HG03460 (cell line): Measurements from ENCODE around the gene PRCP.

Source experiments
- ATAC-seq: cut with Tn5 transposase; IDR thresholded peaks from one replicate; pipeline ENCODE4 v1.9.1; 2021; ENCODE audit not compliant: unreplicated experiment

The PRCP gene

DNA sequence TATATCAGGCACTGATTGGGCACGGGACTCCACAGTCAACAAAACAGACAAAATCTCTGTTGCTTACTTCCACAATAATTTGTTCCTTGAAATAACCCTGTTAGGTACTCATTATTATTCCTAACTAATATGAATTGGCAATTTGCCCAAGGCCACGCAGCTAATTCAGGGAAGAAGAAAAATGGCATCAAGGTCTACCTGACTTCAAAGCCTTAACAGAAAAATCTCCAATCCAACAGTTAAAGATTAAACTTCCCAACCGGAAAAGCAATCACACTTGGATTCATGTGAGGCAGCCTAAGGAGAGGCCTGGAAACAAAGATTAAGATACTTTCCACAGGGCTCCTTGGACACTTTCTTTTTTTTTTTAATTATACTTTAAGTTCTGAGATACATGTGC lies 68.9 kb downstream of the PRCP start:
- ATAC-seq = no peak

GRCh38 chr11:82830746-82831145 lies 69.5 kb downstream of the PRCP start:
- no peak for ATAC-seq

DNA sequence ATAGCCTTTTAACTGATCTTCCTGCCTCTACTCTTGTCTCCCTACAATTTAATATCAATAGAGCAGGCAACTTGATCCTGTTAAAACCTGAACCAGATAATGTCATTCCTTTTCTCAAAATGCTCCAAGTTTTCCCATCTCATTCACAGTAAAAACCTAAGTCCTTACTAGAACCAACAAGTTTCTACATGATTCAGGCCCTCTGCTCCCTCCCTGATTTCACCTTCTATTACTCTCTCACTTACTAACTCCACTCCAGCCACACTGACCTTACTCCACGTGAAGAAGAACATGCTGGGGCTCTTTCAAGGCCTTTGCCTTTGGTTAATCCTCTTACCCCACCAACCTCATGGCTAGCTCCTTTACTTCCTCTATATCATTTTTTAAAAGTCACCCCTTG lies 71.1 kb downstream of the PRCP start:
- no peak for ATAC-seq

DNA sequence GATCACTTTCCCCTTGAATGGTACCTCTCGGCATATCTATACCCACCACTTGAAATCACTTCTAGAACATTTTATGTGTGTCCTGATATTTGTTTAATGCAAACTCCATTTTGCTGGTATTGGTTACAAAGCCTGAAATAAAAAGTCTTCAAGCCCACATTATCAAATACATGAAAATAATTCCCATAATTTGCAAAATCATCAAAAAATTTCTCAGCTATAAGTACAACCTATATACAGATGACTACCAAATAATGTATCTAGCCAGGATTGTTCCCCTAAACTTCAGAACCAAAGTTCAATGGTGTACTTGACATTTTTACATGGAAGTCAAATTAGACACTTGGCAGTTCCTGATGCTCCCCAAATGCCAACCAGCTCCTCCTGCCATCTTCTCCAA lies 71.8 kb downstream of the PRCP start:
- ATAC-seq = no peak

- no peak for ATAC-seq
These were observed 73.7 kb downstream of the PRCP start for GRCh38 chr11:82826526-82826925.

DNA sequence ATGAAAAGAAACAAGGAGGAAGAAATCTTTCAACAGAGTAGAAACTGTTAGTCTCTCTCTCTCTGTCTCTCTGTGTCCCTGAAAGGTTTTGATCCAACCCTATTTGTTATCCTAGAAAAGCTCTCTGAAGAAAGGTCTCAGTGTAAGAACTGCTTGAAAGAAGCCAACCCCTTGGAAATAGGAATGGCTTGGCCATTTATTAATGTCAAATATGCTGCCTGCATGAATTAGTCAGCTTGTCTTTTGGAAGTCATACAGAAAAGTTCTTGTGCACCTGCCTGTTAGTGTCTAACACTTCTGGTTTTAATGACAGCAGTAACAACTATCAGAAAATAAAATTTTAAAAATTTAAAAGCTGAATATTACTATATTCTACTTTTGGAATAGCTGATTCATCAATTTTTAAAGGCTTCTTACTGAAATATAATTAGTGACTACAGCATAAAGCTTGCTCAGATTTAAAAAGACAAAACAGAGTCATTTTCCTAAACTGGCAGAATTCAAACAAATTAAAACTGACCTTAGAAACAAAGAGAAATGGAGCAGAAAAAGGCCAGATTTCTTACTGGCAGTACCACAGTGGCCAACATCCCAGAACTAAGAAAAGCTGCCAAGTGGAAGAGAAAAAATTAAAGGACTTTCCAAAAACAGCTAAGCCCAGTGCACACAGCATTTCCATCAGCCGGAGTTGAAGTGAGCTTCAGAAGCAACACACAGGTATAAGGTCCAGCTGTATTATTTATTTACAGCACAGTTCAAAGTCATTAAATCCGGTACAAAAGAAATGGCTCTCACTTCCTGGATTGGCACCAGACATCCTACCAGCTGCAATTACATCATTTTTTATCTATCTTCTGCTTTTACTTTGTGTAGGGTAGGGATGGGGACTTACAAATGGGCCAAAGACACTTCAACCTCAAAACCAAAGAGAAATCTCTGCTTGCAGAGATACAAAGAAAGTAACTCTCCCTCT lies 76.3 kb downstream of the PRCP start:
- ATAC-seq = no peak

GRCh38 chr11:82818409-82819043 lies 81.7 kb downstream of the PRCP start:
- no peak for ATAC-seq

DNA sequence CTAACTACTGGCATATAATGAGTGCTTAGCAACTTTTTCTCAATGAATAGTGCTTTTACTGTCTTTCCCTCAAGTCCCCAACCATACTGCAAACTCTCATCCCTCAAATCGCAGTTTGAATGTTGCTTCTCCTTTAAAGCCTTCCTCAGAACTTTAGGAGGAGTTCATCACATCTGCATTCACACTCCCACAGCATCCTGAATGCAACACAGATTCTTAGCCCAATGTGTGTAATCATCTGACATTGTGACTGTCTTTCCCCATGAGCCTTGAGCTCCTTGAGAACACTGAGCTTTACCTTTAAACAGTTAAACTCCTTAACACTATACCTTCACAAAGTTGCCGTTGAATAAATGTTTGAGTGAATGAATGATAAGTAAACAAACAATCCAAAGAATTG lies 84.8 kb downstream of the PRCP start:
- ATAC-seq = no peak

- ATAC-seq = no peak
These were observed 85.9 kb downstream of the PRCP start for GRCh38 chr11:82814379-82814778.

GRCh38 chr11:82811369-82811768 lies 88.9 kb downstream of the PRCP start:
- ATAC-seq = no peak

DNA sequence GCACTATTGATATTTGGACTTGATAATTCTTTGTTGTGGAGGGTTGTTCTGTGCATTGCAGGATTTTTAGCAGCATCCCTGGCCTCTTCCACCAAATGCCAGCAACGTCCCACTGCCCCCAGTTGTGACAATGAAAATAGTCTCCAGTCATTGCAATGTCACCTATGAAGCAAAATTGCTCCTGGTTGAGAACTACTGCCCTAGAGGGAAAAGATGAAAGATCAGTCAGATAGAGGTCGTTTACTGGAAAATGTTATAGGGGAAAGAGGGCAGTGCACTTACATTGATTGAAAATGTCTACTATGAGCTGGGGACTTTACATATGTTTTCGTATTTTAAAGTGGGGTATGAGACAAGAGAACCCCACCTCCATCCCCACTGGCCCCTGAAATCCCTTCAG lies 89.5 kb downstream of the PRCP start:
- no peak for ATAC-seq

GRCh38 chr11:82810326-82810725 lies 89.9 kb downstream of the PRCP start:
- no peak for ATAC-seq

DNA sequence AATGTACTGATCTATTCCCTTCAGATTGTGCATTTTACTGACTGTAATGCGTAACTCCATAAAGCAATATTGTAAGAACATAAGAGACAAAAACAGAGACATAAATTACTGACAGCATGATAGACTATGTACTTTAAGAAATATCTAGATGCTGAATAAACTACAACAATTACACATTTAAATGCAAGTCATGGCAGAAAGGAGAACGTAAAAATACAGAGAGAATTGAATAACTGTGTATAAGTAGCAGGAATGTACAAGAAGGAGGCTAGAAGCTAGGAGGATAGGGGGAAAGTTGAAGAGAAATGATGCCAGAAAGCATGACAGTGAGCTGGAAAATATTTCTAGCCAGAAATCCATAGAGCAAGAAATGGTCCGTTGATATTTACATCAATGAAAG lies 92.6 kb downstream of the PRCP start:
- ATAC-seq = no peak

DNA sequence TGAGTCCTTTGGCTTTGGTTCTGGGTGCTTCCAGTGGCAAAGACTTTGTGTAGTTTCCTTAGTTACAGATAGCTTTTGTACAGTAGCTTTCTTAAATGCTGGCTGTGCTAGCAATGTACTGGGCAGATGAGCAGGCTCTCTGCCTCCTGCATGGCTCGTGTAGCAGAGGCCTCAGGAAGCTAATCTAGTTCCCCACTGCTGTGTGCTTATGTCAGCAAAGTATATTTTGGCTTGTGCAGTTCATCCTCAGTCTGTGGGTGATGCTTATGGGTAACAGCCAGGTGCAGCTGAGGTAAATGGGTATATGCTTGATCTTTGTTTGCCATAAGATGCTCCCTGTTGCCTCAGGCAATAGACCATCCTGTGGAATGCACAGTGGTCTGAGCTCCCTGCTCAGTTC lies 97.5 kb downstream of the PRCP start:
- ATAC-seq = no peak

DNA sequence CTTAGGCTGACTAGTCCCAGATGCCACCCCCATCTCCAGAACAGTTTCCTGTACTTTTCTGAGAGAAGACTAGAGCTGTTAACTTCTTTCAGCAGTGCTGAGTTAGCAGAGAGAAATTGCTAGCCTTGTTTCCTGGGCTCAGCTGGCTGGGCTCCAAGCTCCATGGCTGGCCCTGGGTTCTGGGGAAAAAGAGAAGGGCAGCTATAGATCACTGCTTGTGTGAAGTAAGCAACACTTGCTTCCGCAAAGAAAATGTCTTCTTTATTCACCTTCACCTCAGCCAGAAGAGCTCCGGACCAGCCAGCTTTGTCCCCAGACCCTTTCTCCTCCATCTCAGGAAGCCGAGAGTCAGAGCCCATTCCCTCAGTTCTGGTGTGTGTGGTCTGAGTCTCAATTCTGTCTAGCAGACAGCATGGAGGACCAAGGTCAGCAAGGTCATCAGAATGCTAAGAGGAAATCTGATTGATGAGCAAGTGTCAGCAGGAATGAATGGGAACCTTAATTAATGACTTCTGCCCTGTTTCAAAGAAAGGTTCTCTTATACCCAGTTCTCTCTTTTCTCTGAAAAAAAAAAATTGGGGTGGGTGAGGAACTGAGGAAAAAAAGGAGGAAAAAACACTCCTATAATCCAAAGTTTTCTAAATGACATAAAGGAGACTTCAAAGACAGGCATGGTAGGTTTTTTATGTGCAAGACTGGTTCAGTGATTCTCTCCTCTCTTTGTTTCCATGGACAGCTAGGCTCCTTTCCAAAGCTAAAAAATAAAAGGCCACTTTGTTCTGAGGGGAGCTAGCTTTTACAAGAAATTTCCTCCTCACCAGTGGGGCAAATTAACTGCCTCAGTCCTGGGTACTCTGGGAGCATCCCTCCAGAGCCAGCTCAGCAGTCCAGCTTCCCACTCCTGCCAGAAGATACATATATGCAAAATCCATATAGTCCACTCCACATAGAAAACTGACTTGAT lies 103.0 kb downstream of the PRCP start:
- no peak for ATAC-seq

DNA sequence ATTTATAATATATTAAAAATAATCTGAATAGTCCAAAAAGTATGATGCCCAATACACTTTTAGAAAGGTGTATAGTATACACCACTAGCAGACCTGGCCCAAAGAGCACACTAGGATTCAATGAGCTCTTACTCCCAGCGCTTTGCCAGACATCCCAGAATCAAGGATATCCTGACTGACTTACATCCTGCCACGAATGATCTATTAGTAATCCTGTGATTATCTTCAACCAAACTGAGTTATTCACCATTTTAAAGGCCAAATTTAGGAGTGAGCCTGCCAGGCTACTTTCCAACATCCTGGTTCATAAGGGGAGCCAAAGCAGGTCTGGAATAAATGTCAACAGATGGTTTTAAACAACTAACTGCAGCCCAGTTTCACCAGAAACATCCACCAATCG lies 105.7 kb downstream of the PRCP start:
- no peak for ATAC-seq

DNA sequence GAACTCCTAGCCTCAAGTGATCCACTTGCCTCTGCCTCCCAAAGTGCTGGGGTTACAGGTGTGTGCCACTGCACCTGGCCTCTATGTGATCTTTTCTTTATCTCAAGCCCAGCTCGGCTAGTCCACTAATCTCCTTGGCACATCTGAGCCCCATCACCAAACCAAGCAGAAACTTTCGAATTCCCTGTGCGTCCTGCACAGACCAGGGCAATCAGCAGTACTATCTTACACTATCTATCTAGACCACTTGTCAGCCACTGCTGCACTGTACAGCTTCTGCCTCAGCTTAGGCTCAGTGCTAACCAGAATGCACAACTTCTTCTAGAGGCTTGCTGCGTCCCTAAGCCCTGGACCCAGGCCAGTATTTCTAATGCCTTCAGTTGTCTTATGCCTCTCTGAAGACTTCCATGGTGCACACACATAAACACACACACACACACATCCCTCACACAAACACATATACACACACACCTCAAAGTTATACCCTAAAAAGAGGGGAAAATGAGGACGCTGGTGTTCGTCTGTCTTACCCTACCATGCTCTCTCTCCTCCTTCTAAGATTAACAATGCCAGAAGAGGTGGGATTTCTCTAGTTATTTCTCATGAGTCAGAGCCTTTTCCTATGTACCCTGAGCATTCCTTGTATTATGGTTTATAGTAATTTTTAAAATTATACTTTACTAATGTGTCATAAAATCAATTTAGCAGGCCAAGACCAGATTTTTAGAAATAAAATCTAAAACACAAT lies 107.2 kb downstream of the PRCP start:
- ATAC-seq = no peak

- ATAC-seq = no peak
These were observed 107.9 kb downstream of the PRCP start for GRCh38 chr11:82792319-82792718.

GRCh38 chr11:82791779-82792178 lies 108.5 kb downstream of the PRCP start:
- no peak for ATAC-seq

DNA sequence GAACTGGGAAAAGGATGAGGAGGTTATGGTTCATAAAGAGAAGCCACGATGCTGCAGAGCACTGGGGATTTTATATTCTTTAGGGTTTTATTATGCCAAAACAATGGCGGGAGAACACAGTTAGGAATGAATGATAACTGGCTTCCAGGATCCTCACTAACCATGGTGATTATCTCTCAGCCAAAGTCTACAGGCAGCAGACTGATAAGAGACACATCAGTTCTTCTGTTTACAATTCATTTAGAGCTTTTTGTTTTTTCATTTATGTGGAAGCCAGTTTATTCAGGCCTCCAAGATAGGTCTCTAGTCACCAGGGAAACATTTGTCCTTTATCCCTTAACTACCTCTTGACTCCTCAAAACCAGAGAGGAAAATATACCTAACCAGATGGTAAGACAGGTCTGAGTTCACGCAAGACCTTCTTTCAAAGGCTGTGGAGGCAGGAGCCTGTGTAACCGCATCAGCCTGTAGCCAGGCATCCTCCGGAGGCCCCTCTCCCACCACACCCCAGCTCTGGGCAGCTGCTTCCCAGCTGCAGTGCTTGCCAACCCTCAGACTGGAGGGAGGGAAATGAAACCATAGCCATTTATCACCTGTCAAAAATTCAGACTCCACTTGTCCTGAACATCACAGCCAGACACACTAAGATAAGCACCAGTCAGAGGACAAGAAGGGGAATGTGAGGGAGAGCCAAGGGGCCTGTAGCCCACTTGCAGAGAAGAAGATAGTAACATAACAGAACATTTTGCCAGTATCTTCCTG lies 109.3 kb downstream of the PRCP start:
- ATAC-seq = no peak
